Peyer's patch (tissue), 4 donors: ENCODE data around the gene LETMD1. TPM values are rescaled to one million over a fixed set of nuclear protein-coding genes. Genes with fewer than 3 reads are reported as not detected.

Experiments used
- DNase-seq, 3 donors: peaks; one replicate each; pipeline ENCODE4 v3.0.0-alpha.2; 2017 to 2019
- H3K27ac ChIP-seq, 4 donors: fragments of 200-600 bp; sonication (generic); one replicate each; pipeline ENCODE4 v1.5.1; 2016 to 2019
- H3K27me3 ChIP-seq, 2 donors: fragments of 200-600 bp; sonication (generic); one replicate each; pipeline ENCODE4 v1.5.1; 2019
- H3K36me3 ChIP-seq, 3 donors: fragments of 200-600 bp; sonication (generic); one replicate each; pipeline ENCODE4 v1.5.1; 2016 to 2019
- H3K4me1 ChIP-seq, 4 donors: fragments of 200-600 bp; sonication (generic); one replicate each; pipeline ENCODE4 v1.5.1; 2016 to 2019
- H3K4me3 ChIP-seq, 4 donors: fragments of 200-600 bp; sonication (generic); 1 replicate in 3 of 4; 2 replicates in 1 of 4; pipeline ENCODE4 v1.5.1; 2016 to 2019; ENCODE audit warnings: mild to moderate bottlenecking in 1 of 4
- H3K9me3 ChIP-seq, 4 donors: fragments of 200-600 bp; sonication (generic); one replicate each; pipeline ENCODE4 v1.5.1; 2016 to 2019; ENCODE audit warnings: mild to moderate bottlenecking in 1 of 4
- POLR2A ChIP-seq, 2 donors: fragments of 450-650 bp; IDR thresholded peaks; one replicate each; pipeline ENCODE4 v1.5.1; 2017; ENCODE audit warnings: antibody characterized with exemption in 2 of 2, mild to moderate bottlenecking in 2 of 2, moderate library complexity in 2 of 2
- total RNA-seq, 4 donors: library from RNA; depleted of rRNA; stranded (reverse); fragments of >200 nt; gene quantifications; one replicate each; pipeline ENCODE4 v1.1.0, GENCODE V29; 2016
- TF ChIP-seq, protein P1 (sequence below), 6 experiments: fragments of 450-650 bp in 4 of 6; fragments of 200-600 bp in 2 of 6; sonication (generic) in 1 of 6; IDR thresholded peaks; one replicate each; pipeline ENCODE4 v1.5.1; 2017 to 2019; ENCODE audit warnings: antibody characterized with exemption in 6 of 6, mild to moderate bottlenecking in 3 of 6, moderate library complexity in 1 of 6

LETMD1 gene
- total RNA-seq, 4 donors from 2014 or later, result 55.3 to 155 (median 91.4) TPM

DNA sequence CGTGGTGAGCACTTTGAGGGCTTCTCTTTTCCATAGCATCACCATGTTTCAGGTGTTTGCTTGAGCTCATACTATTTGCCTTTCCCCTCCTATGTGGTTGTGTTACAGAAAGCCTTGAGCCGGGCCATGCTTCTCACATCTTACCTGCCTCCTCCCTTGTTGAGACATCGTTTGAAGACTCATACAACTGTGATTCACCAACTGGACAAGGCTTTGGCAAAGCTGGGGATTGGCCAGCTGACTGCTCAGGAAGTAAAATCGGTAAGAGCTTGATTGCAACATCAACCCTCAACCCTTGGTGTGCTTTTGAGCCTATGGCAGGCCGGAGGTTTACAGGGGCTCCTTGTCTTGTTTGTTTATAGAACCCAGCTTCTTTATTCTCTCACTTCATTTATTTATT is 8.1 kb downstream of the LETMD1 start:
- no peaks in the 10 kb centered on the region for H3K27me3 ChIP-seq
- no peak overlapping the region for H3K27ac ChIP-seq
- no peak for DNase-seq
- H3K9me3 ChIP-seq, result no peaks in the 10 kb centered on the region
- no peaks in the 10 kb centered on the region for H3K4me1 ChIP-seq
- TF ChIP-seq, protein P1, sequence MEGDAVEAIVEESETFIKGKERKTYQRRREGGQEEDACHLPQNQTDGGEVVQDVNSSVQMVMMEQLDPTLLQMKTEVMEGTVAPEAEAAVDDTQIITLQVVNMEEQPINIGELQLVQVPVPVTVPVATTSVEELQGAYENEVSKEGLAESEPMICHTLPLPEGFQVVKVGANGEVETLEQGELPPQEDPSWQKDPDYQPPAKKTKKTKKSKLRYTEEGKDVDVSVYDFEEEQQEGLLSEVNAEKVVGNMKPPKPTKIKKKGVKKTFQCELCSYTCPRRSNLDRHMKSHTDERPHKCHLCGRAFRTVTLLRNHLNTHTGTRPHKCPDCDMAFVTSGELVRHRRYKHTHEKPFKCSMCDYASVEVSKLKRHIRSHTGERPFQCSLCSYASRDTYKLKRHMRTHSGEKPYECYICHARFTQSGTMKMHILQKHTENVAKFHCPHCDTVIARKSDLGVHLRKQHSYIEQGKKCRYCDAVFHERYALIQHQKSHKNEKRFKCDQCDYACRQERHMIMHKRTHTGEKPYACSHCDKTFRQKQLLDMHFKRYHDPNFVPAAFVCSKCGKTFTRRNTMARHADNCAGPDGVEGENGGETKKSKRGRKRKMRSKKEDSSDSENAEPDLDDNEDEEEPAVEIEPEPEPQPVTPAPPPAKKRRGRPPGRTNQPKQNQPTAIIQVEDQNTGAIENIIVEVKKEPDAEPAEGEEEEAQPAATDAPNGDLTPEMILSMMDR (IDR thresholded peaks at IDR 0.05), result no peak
- TF ChIP-seq POLR2A (IDR thresholded peaks at IDR 0.05), result no peak
- peaks cover 0 to 91% (median 0%) of the 10 kb centered on the region in 3 donors for H3K36me3 ChIP-seq
- H3K4me3 ChIP-seq, result no peak overlapping the region

GRCh38 chr12:51059086-51059485 is 11.0 kb downstream of the LETMD1 start:
- TF ChIP-seq, protein P1 (IDR thresholded peaks at IDR 0.05), result no peak
- no peak for TF ChIP-seq POLR2A (IDR thresholded peaks at IDR 0.05)
- H3K9me3 ChIP-seq, result no peaks in the 10 kb centered on the region

DNA sequence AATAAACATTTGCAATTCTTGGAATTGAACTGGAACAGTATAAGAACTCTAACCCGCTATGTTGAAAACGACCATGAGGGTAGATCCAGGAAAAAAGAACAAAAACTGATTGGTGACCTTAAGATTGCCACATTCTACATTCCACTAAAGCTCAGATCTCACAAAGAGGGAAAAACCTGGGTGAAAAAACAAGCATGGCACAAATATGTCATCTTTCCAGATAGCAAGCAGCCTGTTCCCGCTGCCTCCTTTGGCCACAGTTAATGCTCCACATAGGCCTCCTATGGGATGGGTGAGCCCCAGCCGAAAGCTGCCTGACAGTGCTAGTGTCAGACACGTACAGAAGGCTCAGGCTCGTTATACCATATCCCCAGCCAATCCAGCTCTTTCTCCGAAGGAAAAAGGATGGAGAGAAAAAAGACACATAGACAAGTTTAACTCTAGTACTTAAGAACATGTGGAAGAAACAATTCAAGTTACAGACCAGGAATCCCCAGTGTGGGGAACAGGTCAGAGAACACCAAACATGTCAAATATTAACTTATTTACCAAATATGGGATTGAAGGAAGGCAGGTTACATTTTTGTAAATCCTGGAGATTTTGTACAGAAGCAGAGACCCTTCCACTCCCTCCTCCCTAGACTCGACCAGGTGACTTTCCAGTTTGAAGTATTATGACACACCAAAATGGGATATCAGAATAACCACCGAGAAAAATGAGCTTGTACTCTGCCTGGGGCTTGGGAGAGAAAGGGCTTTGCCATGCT is 14.7 kb downstream of the LETMD1 start:
- peaks cover 0 to 79% (median 0%) of the 10 kb centered on the region in 3 donors for H3K36me3 ChIP-seq
- H3K9me3 ChIP-seq, result no peaks in the 10 kb centered on the region
- H3K4me1 ChIP-seq, result no peaks in the 10 kb centered on the region
- no peaks in the 10 kb centered on the region for H3K27me3 ChIP-seq
- no peak for DNase-seq
- TF ChIP-seq, protein P1 (IDR thresholded peaks at IDR 0.05), result no peak
- TF ChIP-seq POLR2A (IDR thresholded peaks at IDR 0.05), result no peak
- H3K4me3 ChIP-seq, result no peak overlapping the region
- H3K27ac ChIP-seq, result no peak overlapping the region

More at GRCh38 chr12:51059086-51059485, 11.0 kb downstream of the LETMD1 start:
- Histone ChIP-seq H3K4me3 (no peak overlapping the region), H3K27me3 (no peaks in the 10 kb centered on the region), H3K36me3 (peaks cover 0 to 78% (median 0%) of the 10 kb centered on the region in 3 donors), H3K27ac (no peak overlapping the region), H3K4me1 (no peaks in the 10 kb centered on the region)
- DNase-seq, result no peak

- Histone ChIP-seq H3K9me3 (no peaks in the 10 kb centered on the region), H3K27ac (no peak overlapping the region), H3K36me3 (peaks cover 0 to 73% (median 0%) of the 10 kb centered on the region in 3 donors), H3K27me3 (no peaks in the 10 kb centered on the region), H3K4me1 (no peaks in the 10 kb centered on the region), H3K4me3 (no peak overlapping the region)
- no peak for TF ChIP-seq POLR2A (IDR thresholded peaks at IDR 0.05)
- TF ChIP-seq, protein P1 (IDR thresholded peaks at IDR 0.05), result no peak
- DNase-seq, result no peak
Observed at GRCh38 chr12:51065530-51065929, 17.4 kb downstream of the LETMD1 start.

- no peak for DNase-seq
- no peak for TF ChIP-seq POLR2A (IDR thresholded peaks at IDR 0.05)
- TF ChIP-seq, protein P1 (IDR thresholded peaks at IDR 0.05), result no peak
- H3K27ac ChIP-seq, result no peak overlapping the region
- H3K9me3 ChIP-seq, result no peaks in the 10 kb centered on the region
- H3K36me3 ChIP-seq, result peaks cover 0 to 89% (median 0%) of the 10 kb centered on the region in 3 donors
- no peaks in the 10 kb centered on the region for H3K4me1 ChIP-seq
- H3K4me3 ChIP-seq, result no peak overlapping the region
- H3K27me3 ChIP-seq, result no peaks in the 10 kb centered on the region
Observed at GRCh38 chr12:51067229-51067628, 19.1 kb downstream of the LETMD1 start.
